CD1c-positive myeloid dendritic cell (primary cell): Measurements from ENCODE around the gene RIOK3.
"Not testable (repeated sequence)": the region's sequence is repeated elsewhere in the genome, so short reads cannot be mapped to it uniquely, and the experiment has no call there.

Experiments
- DNase-seq: peaks from one replicate; pipeline ENCODE4 v3.0.0-alpha.2; 2016; ENCODE audit errors: extremely low spot score

Gene RIOK3

GRCh38 chr18:23451491-23451890, 1.6 kb upstream of the RIOK3 start:
- DNase-seq = no peak

- no peak for DNase-seq
Observed at GRCh38 chr18:23452347-23452727, 750 bp upstream of the RIOK3 start.

GRCh38 chr18:23453680-23454058, 582 bp downstream of the RIOK3 start:
- DNase-seq = no peak

GRCh38 chr18:23456835-23457234, 3.7 kb downstream of the RIOK3 start:
- no peak for DNase-seq

- no peak for DNase-seq
Observed at GRCh38 chr18:23458830-23459529, 5.9 kb downstream of the RIOK3 start.

GRCh38 chr18:23459530-23459921, 6.4 kb downstream of the RIOK3 start:
- no peak for DNase-seq

- DNase-seq = no peak
Observed at GRCh38 chr18:23460285-23461273, 7.5 kb downstream of the RIOK3 start.

- no peak for DNase-seq
Observed at GRCh38 chr18:23462876-23463275, 9.8 kb downstream of the RIOK3 start.

GRCh38 chr18:23468753-23469459, 15.8 kb downstream of the RIOK3 start:
- no peak for DNase-seq

- DNase-seq = no peak
Observed at GRCh38 chr18:23470620-23471387, 17.7 kb downstream of the RIOK3 start.

GRCh38 chr18:23471486-23471885, 18.4 kb downstream of the RIOK3 start:
- no peak for DNase-seq

- DNase-seq = peak; percentile 59
Observed at GRCh38 chr18:23479829-23480505, 26.9 kb downstream of the RIOK3 start.

GRCh38 chr18:23484561-23485182, 31.6 kb downstream of the RIOK3 start:
- DNase-seq = no peak

GRCh38 chr18:23485386-23485785, 32.3 kb downstream of the RIOK3 start:
- no peak for DNase-seq

- DNase-seq = peak; percentile 33
Observed at GRCh38 chr18:23487738-23488570, 34.9 kb downstream of the RIOK3 start.

- DNase-seq = not testable (repeated sequence)
Observed at GRCh38 chr18:23489586-23489985, 36.5 kb downstream of the RIOK3 start.

GRCh38 chr18:23493654-23494053, 40.6 kb downstream of the RIOK3 start:
- DNase-seq = no peak

GRCh38 chr18:23494992-23495391, 41.9 kb downstream of the RIOK3 start:
- no peak for DNase-seq

GRCh38 chr18:23495723-23496440, 42.8 kb downstream of the RIOK3 start:
- DNase-seq = no peak
